DOHH2 (cell line): ENCODE data around the gene NSMCE1.

Source experiments
- EZH2phosphoT487 ChIP-seq: fragments of 200-600 bp; sonication (generic); IDR thresholded peaks from 2 replicates; pipeline ENCODE4 v1.6.1; 2017; ENCODE audit warnings: borderline replicate concordance, mild to moderate bottlenecking, antibody characterized with exemption, low read length, moderate library complexity, mixed read lengths
- TF ChIP-seq, protein P1 (sequence below): fragments of 200-600 bp; sonication (generic); IDR thresholded peaks from one replicate; pipeline ENCODE4 v1.5.1; 2014; ENCODE audit warnings: antibody characterized with exemption, mild to moderate bottlenecking, low read depth, low read length; ENCODE audit not compliant: poor library complexity, severe bottlenecking

DNA sequence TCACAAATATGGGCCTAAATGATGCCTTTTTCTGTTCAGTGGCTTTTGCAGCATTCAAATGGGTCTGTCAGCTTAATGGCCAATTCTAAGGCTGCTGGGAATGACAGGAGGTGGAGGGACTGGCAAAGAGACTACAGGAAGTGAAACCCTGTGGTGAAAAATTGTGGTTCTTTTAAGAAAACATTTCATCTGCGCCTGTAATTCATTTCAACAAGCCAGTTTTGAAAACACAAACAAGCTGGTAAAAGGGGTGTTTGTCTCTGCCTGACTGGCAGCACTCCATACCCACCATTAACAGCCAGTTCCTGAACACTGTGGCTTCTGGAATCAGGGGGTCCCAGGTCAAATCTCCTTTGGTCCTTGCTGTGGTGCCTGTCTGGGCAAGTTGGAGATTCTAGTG is 68.8 kb downstream of the NSMCE1 start:
- TF ChIP-seq, protein P1, sequence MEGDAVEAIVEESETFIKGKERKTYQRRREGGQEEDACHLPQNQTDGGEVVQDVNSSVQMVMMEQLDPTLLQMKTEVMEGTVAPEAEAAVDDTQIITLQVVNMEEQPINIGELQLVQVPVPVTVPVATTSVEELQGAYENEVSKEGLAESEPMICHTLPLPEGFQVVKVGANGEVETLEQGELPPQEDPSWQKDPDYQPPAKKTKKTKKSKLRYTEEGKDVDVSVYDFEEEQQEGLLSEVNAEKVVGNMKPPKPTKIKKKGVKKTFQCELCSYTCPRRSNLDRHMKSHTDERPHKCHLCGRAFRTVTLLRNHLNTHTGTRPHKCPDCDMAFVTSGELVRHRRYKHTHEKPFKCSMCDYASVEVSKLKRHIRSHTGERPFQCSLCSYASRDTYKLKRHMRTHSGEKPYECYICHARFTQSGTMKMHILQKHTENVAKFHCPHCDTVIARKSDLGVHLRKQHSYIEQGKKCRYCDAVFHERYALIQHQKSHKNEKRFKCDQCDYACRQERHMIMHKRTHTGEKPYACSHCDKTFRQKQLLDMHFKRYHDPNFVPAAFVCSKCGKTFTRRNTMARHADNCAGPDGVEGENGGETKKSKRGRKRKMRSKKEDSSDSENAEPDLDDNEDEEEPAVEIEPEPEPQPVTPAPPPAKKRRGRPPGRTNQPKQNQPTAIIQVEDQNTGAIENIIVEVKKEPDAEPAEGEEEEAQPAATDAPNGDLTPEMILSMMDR = no peak
- no peak for TF ChIP-seq EZH2phosphoT487
